Heart left ventricle (tissue), 13 donors: ENCODE measurements around the gene PAMR1.

Source experiments
- CTCF ChIP-seq, 12 donors: fragments of 200-600 bp; sonication (generic) in 4 of 12; IDR thresholded peaks; one replicate each; pipeline versions ENCODE4 v1.5.0 to v1.8.0; 2018 to 2022; ENCODE audit warnings: antibody characterized with exemption in 12 of 12, mild to moderate bottlenecking in 5 of 12
- POLR2A ChIP-seq, 2 donors: fragments of 450-650 bp; IDR thresholded peaks; one replicate each; pipeline ENCODE4 v1.6.1; 2017; ENCODE audit warnings: antibody characterized with exemption in 2 of 2, mild to moderate bottlenecking in 2 of 2, moderate library complexity in 2 of 2
- donor health status: ischemic (EF 13 %, LVEDD 7.1; RV severe dilation, severe dysfunction).
- donor health status: DM: no; HTN: yes; CAD: no.
- donor health status: DM: no; HTN: no; CAD: no.
- donor health status: ischemic (EF 25% LVEDD 6.9; RV normal size, moderate dysfunction).
- donor health status: ischemic (EF 25% LVEDD 5.7; RV mildly dilated, moderate dysfunction).
- donor health status: ischemic (EF 35%, LVEDD 5.7; RV mildly dilated, moderate dysfunction).
- donor health status: nonischemic (EF 11% LVEDD 7.7; RV severe dilation, severe dysfunction).
- donor health status: DM: yes; HTN: yes; CAD: no.
- donor health status: PGD.
- donor health status: ischemic (EF 29% LVEDD 5.4; RV normal size, mild dysfunction).
- donor health status: nonischemic (EF 23%, LVEDD 6.1; RV moderate dilation, normal function).

- TF ChIP-seq CTCF (IDR thresholded peaks at IDR 0.05): no peak
- TF ChIP-seq POLR2A (IDR thresholded peaks at IDR 0.05): no peak
Measured at GRCh38 chr11:35388061-35388460, 137.4 kb downstream of the PAMR1 start.
